Mesenchymal stem cell (in vitro differentiated cells and primary cell): ENCODE data around the gene PTX4.

Experiments
- DNase-seq: peaks from one replicate; pipeline ENCODE4 v3.0.0-alpha.2; 2013
- H2AFZ ChIP-seq: one replicate; pipeline ENCODE4 v1.6.1; 2013; ENCODE audit warnings: low read depth, mild to moderate bottlenecking, control low read depth, inconsistent platforms, low read length, moderate library complexity
- H2AK5ac ChIP-seq: 2 replicates; pipeline ENCODE4 v1.6.1; 2013; ENCODE audit warnings: low read length, moderate library complexity, mild to moderate bottlenecking, inconsistent platforms; ENCODE audit not compliant: severe bottlenecking
- H2BK120ac ChIP-seq: one replicate; pipeline ENCODE4 v1.6.1; 2013; ENCODE audit warnings: low read depth, mild to moderate bottlenecking, inconsistent platforms, low read length, moderate library complexity
- H2BK12ac ChIP-seq, 2 experiments: one replicate each; pipeline ENCODE4 v1.6.1; 2013; ENCODE audit warnings: inconsistent platforms in 2 of 2, low read length in 2 of 2, mild to moderate bottlenecking in 2 of 2, moderate library complexity in 2 of 2, control low read depth in 1 of 2
- H2BK15ac ChIP-seq: one replicate; pipeline ENCODE4 v1.6.1; 2013; ENCODE audit warnings: mild to moderate bottlenecking, low read depth, inconsistent platforms; ENCODE audit not compliant: poor library complexity, severe bottlenecking
- H2BK5ac ChIP-seq: 2 replicates; pipeline ENCODE4 v1.6.1; 2013; ENCODE audit warnings: low read depth, mild to moderate bottlenecking, low read length, control low read depth, inconsistent platforms; ENCODE audit not compliant: poor library complexity, severe bottlenecking
- H3K14ac ChIP-seq, 2 experiments: one replicate each; pipeline ENCODE4 v1.6.1; 2013; ENCODE audit warnings: inconsistent platforms in 2 of 2, low read length in 2 of 2, control low read depth in 1 of 2, mild to moderate bottlenecking in 1 of 2, moderate library complexity in 1 of 2
- H3K18ac ChIP-seq, 2 experiments: one replicate each; pipeline ENCODE4 v1.6.1; 2013; ENCODE audit warnings: inconsistent platforms in 2 of 2, low read length in 2 of 2, control low read depth in 1 of 2, low read depth in 1 of 2, mild to moderate bottlenecking in 1 of 2
- H3K23ac ChIP-seq, 2 experiments: one replicate each; pipeline ENCODE4 v1.6.1; 2013; ENCODE audit warnings: inconsistent platforms in 2 of 2, low read length in 2 of 2, mild to moderate bottlenecking in 2 of 2, moderate library complexity in 2 of 2, control low read depth in 1 of 2
- H3K27ac ChIP-seq: 2 replicates; pipeline ENCODE4 v1.5.1; 2013; ENCODE audit warnings: mild to moderate bottlenecking, moderate library complexity, low read length, control low read depth, inconsistent platforms; ENCODE audit not compliant: poor library complexity, severe bottlenecking
- H3K27me3 ChIP-seq, 2 experiments: 2 replicates each; pipeline versions ENCODE4 v1.6.1 to v1.7.0; 2013; ENCODE audit warnings: low read length in 2 of 2, mild to moderate bottlenecking in 2 of 2, moderate library complexity in 2 of 2, control low read depth in 1 of 2, inconsistent platforms in 1 of 2; ENCODE audit not compliant: control insufficient read depth in 1 of 2, insufficient read depth in 1 of 2
- H3K36me3 ChIP-seq, 2 experiments: 2 replicates each; pipeline versions ENCODE4 v1.6.1 to v1.7.0; 2013; ENCODE audit warnings: low read length in 2 of 2, control low read depth in 1 of 2, inconsistent platforms in 1 of 2, low read depth in 1 of 2, mild to moderate bottlenecking in 1 of 2; ENCODE audit not compliant: insufficient read depth in 2 of 2, control insufficient read depth in 1 of 2
- H3K4ac ChIP-seq, 2 experiments: one replicate each; pipeline ENCODE4 v1.6.1; 2013; ENCODE audit warnings: inconsistent platforms in 2 of 2, low read length in 2 of 2, mild to moderate bottlenecking in 2 of 2, moderate library complexity in 2 of 2, control low read depth in 1 of 2, low read depth in 1 of 2
- H3K4me1 ChIP-seq: 2 replicates; pipeline ENCODE4 v1.6.1; 2013; ENCODE audit warnings: low read depth, low read length, control low read depth; ENCODE audit not compliant: control insufficient read depth, insufficient read depth
- H3K4me2 ChIP-seq: 2 replicates; pipeline ENCODE4 v1.6.1; 2013; ENCODE audit warnings: low read length, mild to moderate bottlenecking, inconsistent platforms; ENCODE audit not compliant: poor library complexity, severe bottlenecking
- H3K4me3 ChIP-seq, 2 experiments: 2 replicates each; pipeline versions ENCODE4 v1.5.1 to v1.7.0; 2013; ENCODE audit warnings: low read length in 2 of 2, mild to moderate bottlenecking in 2 of 2, control low read depth in 1 of 2, low read depth in 1 of 2; ENCODE audit not compliant: insufficient read depth in 1 of 2
- H3K79me1 ChIP-seq: replicated peaks from 2 replicates; pipeline ENCODE4 v1.6.1; 2013; ENCODE audit warnings: mild to moderate bottlenecking, control low read depth, low read length, inconsistent platforms; ENCODE audit not compliant: poor library complexity, severe bottlenecking
- H3K9ac ChIP-seq: 2 replicates; pipeline ENCODE4 v1.7.0; 2013; ENCODE audit warnings: mild to moderate bottlenecking, low read length, moderate library complexity
- H3K9me3 ChIP-seq: 2 replicates; pipeline ENCODE4 v1.7.0; 2013; ENCODE audit warnings: mild to moderate bottlenecking, low read length; ENCODE audit not compliant: control insufficient read depth
- H4K8ac ChIP-seq: one replicate; pipeline ENCODE4 v1.6.1; 2013; ENCODE audit warnings: inconsistent platforms, mild to moderate bottlenecking, low read length, moderate library complexity
- H4K91ac ChIP-seq: one replicate; pipeline ENCODE4 v1.6.1; 2013; ENCODE audit warnings: mild to moderate bottlenecking, low read length, inconsistent platforms
- WGBS: methylation state at CpG from one replicate; pipeline ENCODE4 v1.1.7; 2013; ENCODE audit warnings: mixed read lengths; 5-methylcytosine and 5-hydroxymethylcytosine counted together

Gene PTX4

GRCh38 chr16:1505073-1505844, 16.5 kb upstream of the PTX4 start:
- no peak for DNase-seq
- H3K27ac ChIP-seq, result no peak overlapping the region
- peaks cover 24% of the 10 kb centered on the region for H3K79me1 ChIP-seq
- peaks cover 36 to 90% of the 10 kb centered on the region in 2 experiments for H3K36me3 ChIP-seq
- H3K4me3 ChIP-seq, result no peak overlapping the region
- H3K4me1 ChIP-seq, result peaks cover 2% of the 10 kb centered on the region
- H4K91ac ChIP-seq, result no peak overlapping the region
- no peak overlapping the region for H2BK120ac ChIP-seq
- H3K27me3 ChIP-seq, result no peaks in the 10 kb centered on the region
- H2BK12ac ChIP-seq, result no peak overlapping the region
- H3K18ac ChIP-seq, result no peak overlapping the region
- no peak overlapping the region for H3K4me2 ChIP-seq
- no peak overlapping the region for H2BK15ac ChIP-seq
- no peak overlapping the region for H4K8ac ChIP-seq
- no peak overlapping the region for H3K23ac ChIP-seq
- no peak overlapping the region for H3K14ac ChIP-seq
- no peak overlapping the region for H2AK5ac ChIP-seq
- no peak overlapping the region for H2BK5ac ChIP-seq
- no peak overlapping the region for H3K4ac ChIP-seq
- no peak overlapping the region for H3K9ac ChIP-seq
- no peaks in the 10 kb centered on the region for H3K9me3 ChIP-seq
- H2AFZ ChIP-seq, result no peak overlapping the region
- WGBS, result 98% methylated on average over 37 of the region's 37 CpGs

- Histone ChIP-seq H3K79me1 (peaks cover 31% of the 10 kb centered on the region), H3K18ac (no peak overlapping the region), H3K27ac (no peak overlapping the region), H2BK120ac (no peak overlapping the region), H2BK15ac (no peak overlapping the region), H3K4me1 (no peaks in the 10 kb centered on the region), H2BK12ac (no peak overlapping the region), H4K91ac (no peak overlapping the region), H2AK5ac (no peak overlapping the region), H3K23ac (no peak overlapping the region), H3K9ac (no peak overlapping the region), H4K8ac (no peak overlapping the region), H2AFZ (no peak overlapping the region), H3K14ac (no peak overlapping the region), H2BK5ac (no peak overlapping the region), H3K4me3 (no peak overlapping the region), H3K27me3 (no peaks in the 10 kb centered on the region), H3K9me3 (no peaks in the 10 kb centered on the region), H3K36me3 (peaks cover 46 to 86% of the 10 kb centered on the region in 2 experiments), H3K4ac (no peak overlapping the region), H3K4me2 (no peak overlapping the region)
- 99% methylated on average over 35 of the region's 37 CpGs for WGBS
- no peak for DNase-seq
Observed at GRCh38 chr16:1503110-1503955, 14.6 kb upstream of the PTX4 start.

- Histone ChIP-seq H3K9ac (no peak overlapping the region), H3K36me3 (peaks cover 54 to 83% of the 10 kb centered on the region in 2 experiments), H2BK12ac (no peak overlapping the region), H2BK5ac (no peak overlapping the region), H3K9me3 (no peaks in the 10 kb centered on the region), H3K23ac (no peak overlapping the region), H3K4ac (no peak overlapping the region), H3K18ac (no peak overlapping the region), H2BK15ac (no peak overlapping the region), H2AFZ (no peak overlapping the region), H3K79me1 (peaks cover 34% of the 10 kb centered on the region), H3K14ac (no peak overlapping the region), H4K91ac (no peak overlapping the region), H2BK120ac (no peak overlapping the region), H3K4me3 (no peak overlapping the region), H2AK5ac (no peak overlapping the region), H3K27ac (no peak overlapping the region), H3K27me3 (no peaks in the 10 kb centered on the region), H3K4me1 (no peaks in the 10 kb centered on the region), H3K4me2 (no peak overlapping the region), H4K8ac (no peak overlapping the region)
- no peak for DNase-seq
- 98% methylated on average over 36 of the region's 42 CpGs for WGBS
Observed at GRCh38 chr16:1502092-1503004, 13.6 kb upstream of the PTX4 start.
